ENCODE results near the gene ATP11A. TPM values are rescaled to one million over a fixed set of nuclear protein-coding genes. Genes with fewer than 3 reads are reported as not detected.
A peak's percentile ranks its signal among the peaks of the same experiment; 100 is the strongest.

ATP11A gene
- total RNA-seq: 21.9 and 30.8 TPM in 2 replicates
- polyA plus RNA-seq: 28.7 and 38.2 TPM in 2 replicates

GRCh38 chr13:112689303-112690245, at the start of gene ATP11A:
Gene ATP11A, plus strand, starts transcription at chr13:112690038. Its CDS starts 379 bp downstream, at chr13:112690417.
- Histone ChIP-seq H3K4me3 (peak within 1 kb of the TSS; percentile 99), H3K27ac (peak within 1 kb of the TSS; percentile 97), H3K4me1 (ENCODE audit: insufficient read depth) (peaks cover 33% of the 10 kb centered on the region), H3K27me3 (no peaks in the 10 kb centered on the region), H3K36me3 (replicated peaks; ENCODE audit: insufficient read depth, low read depth) (no peaks in the 10 kb centered on the region), H2AFZ (peak within 1 kb of the TSS; percentile 57), H3K9me2 (replicated peaks; ENCODE audit: insufficient read depth) (no peaks in the 10 kb centered on the region), H3K79me2 (peaks cover 40% of the 10 kb centered on the region), H3K9me3 (ENCODE audit: low read depth) (no peaks in the 10 kb centered on the region), H4K20me1 (ENCODE audit: insufficient read depth, poor library complexity, severe bottlenecking) (peaks cover 20% of the 10 kb centered on the region), H3K4me2 (peak within 1 kb of the TSS; percentile 93)
- TF ChIP-seq CTCF (IDR thresholded peaks at IDR 0.05; ENCODE audit: poor library complexity): peak; percentile 6
- TF ChIP-seq EZH2 (IDR thresholded peaks at IDR 0.05; ENCODE audit: borderline replicate concordance): no peak
- DNase-seq (ENCODE audit: low spot score): peak; percentile 97
- WGBS (ENCODE audit: low lambda C conversion rate, missing lambda C conversion rate): 6% methylated on average over 34 of the region's 95 CpGs

DNA sequence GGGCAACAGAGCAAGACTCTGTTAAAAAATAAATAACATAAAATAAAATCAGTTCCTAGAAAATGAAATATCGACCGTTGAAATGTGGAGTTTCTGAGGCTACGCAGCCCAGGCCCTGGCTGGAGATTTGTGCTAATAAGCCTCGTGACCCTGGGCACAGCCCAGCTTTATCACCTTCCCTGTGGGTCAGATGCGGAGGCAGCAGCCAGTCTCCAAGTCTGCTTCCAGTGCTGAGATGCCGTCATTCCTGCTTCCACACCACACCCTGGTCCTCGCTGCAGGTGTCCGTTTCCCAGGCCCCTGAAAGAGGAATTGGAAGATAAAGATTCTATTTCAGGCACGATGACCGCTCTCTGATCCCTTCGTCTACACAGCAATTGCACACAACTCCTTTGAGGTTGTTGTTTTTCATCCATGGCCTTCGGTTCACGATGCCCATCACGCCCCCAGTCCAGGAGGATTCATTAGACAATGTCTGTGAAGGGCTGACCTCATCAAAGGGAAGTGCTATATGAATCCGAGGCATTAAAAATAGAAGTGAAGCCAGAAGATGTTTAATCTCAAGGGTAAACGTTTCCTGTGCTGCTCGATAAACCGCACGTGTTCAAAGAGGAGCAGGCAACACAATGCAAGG, 48.3 kb upstream of the ATP11A start:
- Histone ChIP-seq H3K36me3 (replicated peaks; ENCODE audit: insufficient read depth, low read depth) (no peaks in the 10 kb centered on the region), H3K4me3 (no peak overlapping the region), H3K27ac (no peak overlapping the region), H3K4me2 (no peak overlapping the region), H2AFZ (no peak overlapping the region), H3K9me2 (replicated peaks; ENCODE audit: insufficient read depth) (no peaks in the 10 kb centered on the region), H3K79me2 (no peaks in the 10 kb centered on the region), H3K27me3 (no peaks in the 10 kb centered on the region), H3K9me3 (ENCODE audit: low read depth) (no peaks in the 10 kb centered on the region), H3K4me1 (ENCODE audit: insufficient read depth) (no peaks in the 10 kb centered on the region), H4K20me1 (ENCODE audit: insufficient read depth, poor library complexity, severe bottlenecking) (no peaks in the 10 kb centered on the region)
- no peak for DNase-seq (ENCODE audit: low spot score)
- TF ChIP-seq EZH2phosphoT487 (IDR thresholded peaks at IDR 0.05; ENCODE audit: low read depth, severe bottlenecking, unreplicated experiment) (no peak), EZH2 (IDR thresholded peaks at IDR 0.05; ENCODE audit: borderline replicate concordance) (no peak), CTCF (IDR thresholded peaks at IDR 0.05; ENCODE audit: poor library complexity) (no peak)
- 92% methylated on average over 19 of the region's 19 CpGs for WGBS (ENCODE audit: low lambda C conversion rate, missing lambda C conversion rate)

GRCh38 chr13:112642090-112642460, 47.8 kb upstream of the ATP11A start:
- H4K20me1 ChIP-seq (ENCODE audit: insufficient read depth, poor library complexity, severe bottlenecking): no peaks in the 10 kb centered on the region
- 97% methylated on average over 13 of the region's 13 CpGs for WGBS (ENCODE audit: low lambda C conversion rate, missing lambda C conversion rate)
- no peaks in the 10 kb centered on the region for H3K27me3 ChIP-seq
- H3K4me1 ChIP-seq (ENCODE audit: insufficient read depth): no peaks in the 10 kb centered on the region
- H2AFZ ChIP-seq: no peak overlapping the region
- DNase-seq (ENCODE audit: low spot score): no peak
- H3K27ac ChIP-seq: no peak overlapping the region
- no peak overlapping the region for H3K4me2 ChIP-seq
- no peaks in the 10 kb centered on the region for H3K9me2 ChIP-seq (replicated peaks; ENCODE audit: insufficient read depth)
- no peaks in the 10 kb centered on the region for H3K36me3 ChIP-seq (replicated peaks; ENCODE audit: insufficient read depth, low read depth)
- H3K9me3 ChIP-seq (ENCODE audit: low read depth): no peaks in the 10 kb centered on the region
- no peaks in the 10 kb centered on the region for H3K79me2 ChIP-seq
- TF ChIP-seq EZH2 (IDR thresholded peaks at IDR 0.05; ENCODE audit: borderline replicate concordance) (no peak), CTCF (IDR thresholded peaks at IDR 0.05; ENCODE audit: poor library complexity) (no peak), EZH2phosphoT487 (IDR thresholded peaks at IDR 0.05; ENCODE audit: low read depth, severe bottlenecking, unreplicated experiment) (no peak)
- no peak overlapping the region for H3K4me3 ChIP-seq
